Activated naive CD4-positive, alpha-beta T cell treated with anti-CD3 and anti-CD28 coated beads for 36 hours (primary cell): ENCODE data around the gene PCDHGA8. TPM values are rescaled to one million over a fixed set of nuclear protein-coding genes. Genes with fewer than 3 reads are reported as not detected.

ENCODE experiments used
- CTCF ChIA-PET: fragments of 350-600 bp; sonication (Branson Sonifier 250); formaldehyde crosslinking; loops from one replicate; lab custom pipeline; 2021; ENCODE audit warnings: antibody characterized with exemption; lab: Charles Lee
- DNase-seq: peaks from one replicate; pipeline ENCODE4 v3.0.0-alpha.2; 2020
- H3K27ac Mint-ChIP-seq: one replicate; pipeline ENCODE4 v1.8.0; 2021; ENCODE audit warnings: mild to moderate bottlenecking, mixed read lengths
- H3K27me3 Mint-ChIP-seq: one replicate; pipeline ENCODE4 v1.8.0; 2021; ENCODE audit warnings: low read depth, mixed read lengths
- H3K36me3 Mint-ChIP-seq: one replicate; pipeline ENCODE4 v1.8.0; 2021; ENCODE audit warnings: low read depth, mixed read lengths
- H3K4me1 Mint-ChIP-seq: one replicate; pipeline ENCODE4 v1.8.0; 2021; ENCODE audit warnings: low read depth, mixed read lengths
- H3K4me3 Mint-ChIP-seq: one replicate; pipeline ENCODE4 v1.8.0; 2021; ENCODE audit warnings: mild to moderate bottlenecking, moderate library complexity, mixed read lengths
- H3K9me3 Mint-ChIP-seq: one replicate; pipeline ENCODE4 v1.8.0; 2021; ENCODE audit warnings: mixed read lengths
- intact Hi-C: fragments of 100-400 bp; cut with micrococcal nuclease; formaldehyde crosslinking; loops from one replicate; pipeline ENCODE4 v1.15.1; 2023
- total RNA-seq, 2 experiments: library from RNA; stranded (reverse); gene quantifications; one replicate each; pipeline ENCODE4 v1.2.3, GENCODE V29; 2021

PCDHGA8 gene
- total RNA-seq, 2 experiments from 2014 or later = not detected

DNA sequence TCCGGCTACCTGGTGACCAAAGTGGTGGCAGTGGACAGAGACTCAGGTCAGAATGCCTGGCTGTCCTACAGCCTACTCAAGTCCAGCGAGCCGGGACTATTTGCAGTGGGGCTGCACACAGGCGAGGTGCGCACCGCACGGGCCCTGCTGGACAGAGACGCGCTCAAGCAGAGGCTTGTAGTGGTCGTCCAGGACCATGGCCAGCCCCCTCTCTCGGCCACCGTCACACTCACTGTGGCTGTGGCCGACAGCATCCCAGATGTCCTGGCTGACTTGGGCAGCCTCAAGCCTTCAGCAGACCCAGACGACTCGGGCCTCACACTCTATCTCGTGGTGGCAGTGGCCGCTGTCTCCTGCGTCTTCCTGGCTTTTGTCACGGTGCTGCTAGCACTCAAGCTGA, 35.5 kb upstream of the PCDHGA8 start:
- CTCF ChIA-PET = no interaction called here
- Mint-ChIP-seq H3K9me3 (peaks cover 27% of the 10 kb centered on the region), H3K27me3 (peaks cover 68% of the 10 kb centered on the region), H3K4me1 (no peaks in the 10 kb centered on the region), H3K27ac (no peak overlapping the region), H3K36me3 (peaks cover 28% of the 10 kb centered on the region), H3K4me3 (no peak overlapping the region)
- intact Hi-C loops = no loop called here
- DNase-seq = no peak

GRCh38 chr5:141359790-141360426, 32.5 kb upstream of the PCDHGA8 start, which contains the start of gene PCDHGB2:
PCDHGB2 (plus strand) TSS chr5:141359994; CDS start chr5:141360136, 142 bp downstream.
- CTCF ChIA-PET = no interaction called here
- peak within 1 kb of the TSS; percentile 56 for H3K4me3 Mint-ChIP-seq
- H3K9me3 Mint-ChIP-seq = peaks cover 25% of the 10 kb centered on the region
- H3K27me3 Mint-ChIP-seq = peaks cover 82% of the 10 kb centered on the region
- DNase-seq = peak; percentile 19
- H3K4me1 Mint-ChIP-seq = no peaks in the 10 kb centered on the region
- intact Hi-C loops = no loop called here
- peaks cover 30% of the 10 kb centered on the region for H3K36me3 Mint-ChIP-seq
- H3K27ac Mint-ChIP-seq = no peak within 1 kb of the TSS

DNA sequence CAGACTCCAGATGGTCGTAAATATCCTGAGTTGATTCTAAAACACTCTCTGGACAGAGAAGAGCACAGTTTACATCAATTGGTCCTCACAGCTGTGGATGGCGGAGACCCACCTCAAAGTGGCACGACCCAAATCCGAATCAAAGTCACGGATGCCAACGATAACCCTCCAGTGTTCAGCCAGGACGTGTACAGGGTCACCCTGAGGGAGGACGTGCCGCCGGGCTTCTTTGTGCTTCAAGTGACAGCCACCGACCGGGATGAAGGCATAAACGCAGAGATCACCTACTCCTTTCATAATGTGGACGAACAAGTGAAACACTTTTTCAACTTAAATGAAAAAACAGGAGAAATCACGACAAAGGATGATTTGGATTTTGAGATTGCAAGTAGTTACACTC, 31.7 kb upstream of the PCDHGA8 start:
- intact Hi-C loops = no loop called here
- peaks cover 31% of the 10 kb centered on the region for H3K36me3 Mint-ChIP-seq
- H3K9me3 Mint-ChIP-seq = peaks cover 31% of the 10 kb centered on the region
- H3K4me3 Mint-ChIP-seq = no peak overlapping the region
- H3K27me3 Mint-ChIP-seq = peaks cover 83% of the 10 kb centered on the region
- H3K4me1 Mint-ChIP-seq = no peaks in the 10 kb centered on the region
- no peak for DNase-seq
- CTCF ChIA-PET = no interaction called here
- no peak overlapping the region for H3K27ac Mint-ChIP-seq

DNA sequence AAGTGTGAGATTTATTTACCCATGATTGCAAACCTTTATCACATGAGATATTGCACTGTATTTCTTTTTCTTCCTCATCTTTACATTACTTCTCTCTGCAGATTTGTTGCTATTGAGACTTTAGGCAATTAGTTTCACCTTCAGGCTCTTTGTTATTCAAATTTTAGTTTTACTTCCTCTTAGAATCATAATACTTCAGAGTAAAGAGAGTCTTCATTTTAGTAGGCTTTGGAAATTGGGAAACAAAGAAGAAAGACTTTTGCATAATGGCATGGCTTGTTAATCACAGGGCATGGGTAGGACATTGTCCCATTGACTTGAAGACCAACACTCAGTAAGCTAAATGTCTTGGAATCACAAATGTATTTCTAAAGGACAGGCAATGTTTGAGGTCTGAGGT, 29.7 kb upstream of the PCDHGA8 start:
- Mint-ChIP-seq H3K9me3 (peaks cover 30% of the 10 kb centered on the region), H3K27ac (no peak overlapping the region), H3K4me3 (no peak overlapping the region), H3K27me3 (peaks cover 77% of the 10 kb centered on the region), H3K4me1 (no peaks in the 10 kb centered on the region), H3K36me3 (peaks cover 28% of the 10 kb centered on the region)
- DNase-seq = no peak
- intact Hi-C loops = no loop called here
- CTCF ChIA-PET = no interaction called here

DNA sequence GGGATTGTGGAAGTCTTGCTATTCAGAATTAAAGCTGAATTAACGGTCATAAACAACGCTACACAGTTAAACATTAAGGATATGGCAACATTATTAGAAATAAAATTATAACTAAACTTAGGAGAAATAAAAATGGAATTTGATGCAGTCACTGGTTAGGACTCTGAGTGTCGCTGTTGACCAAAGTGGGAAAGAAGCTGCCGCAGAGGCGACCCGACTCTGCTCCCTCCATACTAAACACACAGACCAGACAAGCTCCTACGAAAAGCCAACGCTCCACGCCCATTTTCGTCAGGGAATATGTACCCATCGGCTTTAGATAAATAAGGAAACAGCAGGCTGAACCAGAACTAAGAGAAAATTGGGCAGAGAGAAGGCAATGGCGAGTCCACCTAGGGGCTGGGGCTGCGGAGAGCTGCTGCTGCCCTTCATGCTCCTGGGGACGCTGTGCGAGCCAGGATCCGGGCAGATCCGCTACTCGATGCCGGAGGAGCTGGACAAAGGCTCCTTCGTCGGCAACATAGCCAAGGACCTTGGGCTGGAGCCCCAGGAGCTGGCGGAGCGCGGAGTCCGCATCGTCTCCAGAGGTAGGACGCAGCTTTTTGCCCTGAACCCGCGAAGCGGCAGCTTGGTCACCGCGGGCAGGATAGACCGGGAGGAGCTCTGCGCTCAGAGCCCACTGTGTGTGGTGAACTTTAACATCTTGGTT, 28.3 kb upstream of the PCDHGA8 start, which contains the start of gene PCDHGA5:
Gene PCDHGA5 (plus strand): TSS at position 211 of the 709 bp plus-strand sequence. CDS start 169 bp downstream, at position 380.
- Mint-ChIP-seq H3K27ac (no peak within 1 kb of the TSS), H3K36me3 (peaks cover 24% of the 10 kb centered on the region), H3K9me3 (peaks cover 30% of the 10 kb centered on the region), H3K4me1 (no peaks in the 10 kb centered on the region), H3K27me3 (peaks cover 76% of the 10 kb centered on the region), H3K4me3 (no peak within 1 kb of the TSS)
- DNase-seq = no peak
- CTCF ChIA-PET = interaction anchor here (1.0 to 1.9 kb wide), 8 partner anchors 9 to 149 kb away, joined by 3 to 6 read pairs (median 4); partner anchors contain the start of genes PCDHGA10, PCDHGA11, PCDHGA4 and PCDHGA6
- intact Hi-C loops = no loop called here

DNA sequence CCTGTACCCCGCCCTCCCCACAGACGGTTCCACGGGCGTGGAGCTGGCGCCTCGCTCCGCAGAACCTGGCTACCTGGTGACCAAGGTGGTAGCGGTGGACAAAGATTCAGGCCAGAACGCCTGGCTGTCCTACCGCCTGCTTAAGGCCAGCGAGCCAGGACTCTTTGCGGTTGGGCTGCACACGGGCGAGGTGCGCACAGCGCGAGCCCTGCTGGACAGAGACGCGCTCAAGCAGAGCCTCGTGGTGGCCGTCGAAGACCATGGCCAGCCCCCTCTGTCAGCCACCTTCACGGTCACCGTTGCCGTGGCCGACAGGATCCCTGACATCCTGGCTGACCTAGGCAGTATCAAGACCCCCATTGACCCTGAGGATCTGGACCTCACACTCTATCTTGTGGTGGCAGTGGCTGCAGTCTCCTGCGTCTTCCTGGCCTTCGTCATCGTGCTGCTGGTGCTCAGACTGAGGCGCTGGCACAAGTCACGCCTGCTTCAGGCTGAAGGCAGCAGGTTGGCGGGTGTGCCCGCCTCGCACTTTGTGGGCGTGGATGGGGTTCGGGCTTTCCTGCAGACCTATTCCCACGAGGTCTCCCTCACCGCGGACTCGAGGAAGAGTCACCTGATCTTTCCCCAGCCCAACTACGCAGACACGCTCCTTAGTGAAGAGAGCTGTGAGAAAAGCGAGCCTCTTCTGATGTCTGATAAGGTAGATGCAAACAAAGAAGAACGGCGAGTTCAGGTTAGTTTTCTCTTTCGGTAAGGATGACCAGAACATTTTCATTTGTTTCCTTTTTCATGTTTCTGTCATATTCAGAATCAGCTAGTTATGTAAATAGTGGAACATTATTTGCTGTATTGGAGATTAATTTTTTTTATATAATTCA, 26.2 kb upstream of the PCDHGA8 start:
- Mint-ChIP-seq H3K27ac (no peak overlapping the region), H3K27me3 (peaks cover 72% of the 10 kb centered on the region), H3K9me3 (peaks cover 23% of the 10 kb centered on the region), H3K36me3 (peaks cover 11% of the 10 kb centered on the region), H3K4me1 (peaks cover 4% of the 10 kb centered on the region), H3K4me3 (no peak overlapping the region)
- CTCF ChIA-PET = no interaction called here
- no peak for DNase-seq
- intact Hi-C loops = no loop called here

- peak; percentile 47 for DNase-seq
- Mint-ChIP-seq H3K36me3 (peaks cover 7% of the 10 kb centered on the region), H3K27ac (no peak within 1 kb of the TSS), H3K4me3 (peak within 1 kb of the TSS; percentile 69), H3K4me1 (peaks cover 4% of the 10 kb centered on the region), H3K27me3 (peaks cover 68% of the 10 kb centered on the region), H3K9me3 (peaks cover 25% of the 10 kb centered on the region)
- intact Hi-C loops = loop anchor here (1.0 to 10.0 kb wide), 4 partner anchors 37 to 194 kb away; partner anchors contain the start of genes PCDHB13, PCDHGA11 and PCDHGB6
- CTCF ChIA-PET = interaction anchor here (0.6 to 2.0 kb wide), 21 partner anchors 11 to 196 kb away, joined by 3 to 8 read pairs (median 3); partner anchors contain the start of genes PCDHGA11, PCDHGA12, PCDHGA2 and PCDHGB1
Measured at GRCh38 chr5:141369994-141370848, 22.2 kb upstream of the PCDHGA8 start, which contains the start of gene PCDHGB3. PCDHGB3 (plus strand) TSS chr5:141370242; CDS start chr5:141370395, 153 bp downstream.

GRCh38 chr5:141371572-141372475, 20.6 kb upstream of the PCDHGA8 start:
- H3K4me3 Mint-ChIP-seq = no peak overlapping the region
- peaks cover 4% of the 10 kb centered on the region for H3K4me1 Mint-ChIP-seq
- peaks cover 9% of the 10 kb centered on the region for H3K36me3 Mint-ChIP-seq
- CTCF ChIA-PET = interaction anchor here (0.6 to 1.2 kb wide), 5 partner anchors 9 to 150 kb away, joined by 3 to 4 read pairs (median 3); partner anchors contain the start of gene PCDHGA4
- H3K9me3 Mint-ChIP-seq = peaks cover 24% of the 10 kb centered on the region
- no peak overlapping the region for H3K27ac Mint-ChIP-seq
- peaks cover 66% of the 10 kb centered on the region for H3K27me3 Mint-ChIP-seq
- intact Hi-C loops = loop anchor here (5.0 to 10.0 kb wide), 3 partner anchors 35 to 157 kb away; partner anchors contain the start of genes PCDHB13, PCDHGA11 and PCDHGB6
- DNase-seq = no peak

DNA sequence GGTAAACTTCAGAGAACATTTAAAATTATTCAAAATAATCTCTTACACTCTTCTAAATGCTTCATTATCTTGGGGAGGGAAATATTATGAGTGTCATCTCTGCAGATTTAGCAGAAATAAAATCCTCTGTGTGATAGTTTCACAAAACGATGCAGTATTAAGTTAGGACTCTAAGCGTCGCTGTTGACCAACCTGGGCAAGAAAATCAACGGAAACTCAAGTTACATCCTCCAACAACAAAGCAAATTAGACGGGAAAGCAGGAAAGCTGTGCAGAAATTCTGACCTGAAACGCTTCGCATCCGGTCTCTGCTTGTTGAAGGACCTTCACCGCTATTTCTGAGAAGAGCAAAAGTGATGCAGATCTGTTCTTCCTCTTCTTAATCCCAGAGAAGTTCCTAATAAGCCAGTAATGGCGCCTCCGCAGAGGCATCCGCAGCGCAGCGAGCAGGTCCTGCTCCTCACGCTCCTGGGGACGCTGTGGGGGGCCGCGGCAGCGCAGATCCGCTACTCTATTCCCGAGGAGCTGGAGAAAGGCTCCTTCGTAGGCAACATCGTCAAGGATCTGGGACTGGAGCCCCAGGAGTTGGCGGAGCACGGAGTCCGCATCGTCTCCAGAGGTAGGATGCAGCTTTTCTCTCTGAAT, 18.6 kb upstream of the PCDHGA8 start, which contains the start of gene PCDHGA6:
Gene PCDHGA6 (plus strand): TSS at position 219 of the 645 bp plus-strand sequence. CDS start 193 bp downstream, at position 412.
- H3K27me3 Mint-ChIP-seq = peaks cover 57% of the 10 kb centered on the region
- H3K27ac Mint-ChIP-seq = no peak within 1 kb of the TSS
- H3K4me1 Mint-ChIP-seq = peaks cover 4% of the 10 kb centered on the region
- H3K36me3 Mint-ChIP-seq = peaks cover 11% of the 10 kb centered on the region
- intact Hi-C loops = loop anchor here (5.0 to 10.0 kb wide), 3 partner anchors 34 to 159 kb away; partner anchors contain the start of genes PCDHB13, PCDHGA11 and PCDHGB6
- CTCF ChIA-PET = interaction anchor here (1.0 to 1.2 kb wide), 2 partner anchors 10 to 47 kb away, joined by 3 to 4 read pairs; partner anchors contain the start of genes PCDHGA11 and PCDHGA5
- H3K9me3 Mint-ChIP-seq = peaks cover 28% of the 10 kb centered on the region
- peak within 1 kb of the TSS; percentile 51 for H3K4me3 Mint-ChIP-seq
- DNase-seq = no peak
